Stimulated activated naive CD4-positive, alpha-beta T cell (primary cell): ENCODE measurements around the gene PRSS35.
"Not testable (repeated sequence)": the region's sequence is repeated elsewhere in the genome, so short reads cannot be mapped to it uniquely, and the experiment has no call there.

ENCODE experiments used
- DNase-seq, 6 experiments: peaks; one replicate each; lab custom pipeline; 2025; lab: John Stamatoyannopoulos, UW

PRSS35 gene

GRCh38 chr6:83511901-83512681, at the start of gene PRSS35:
Gene PRSS35 (plus strand): TSS chr6:83512534. CDS start chr6:83523442, 10,908 bp downstream.
- DNase-seq, result peak in 1 of 6 experiments; percentile 1

- no peak for DNase-seq
Measured at GRCh38 chr6:83463886-83464285, 48.4 kb upstream of the PRSS35 start.

GRCh38 chr6:83464381-83465140, 47.8 kb upstream of the PRSS35 start:
- DNase-seq, result no peak

GRCh38 chr6:83466328-83466727, 46.0 kb upstream of the PRSS35 start:
- DNase-seq, result no peak

DNA sequence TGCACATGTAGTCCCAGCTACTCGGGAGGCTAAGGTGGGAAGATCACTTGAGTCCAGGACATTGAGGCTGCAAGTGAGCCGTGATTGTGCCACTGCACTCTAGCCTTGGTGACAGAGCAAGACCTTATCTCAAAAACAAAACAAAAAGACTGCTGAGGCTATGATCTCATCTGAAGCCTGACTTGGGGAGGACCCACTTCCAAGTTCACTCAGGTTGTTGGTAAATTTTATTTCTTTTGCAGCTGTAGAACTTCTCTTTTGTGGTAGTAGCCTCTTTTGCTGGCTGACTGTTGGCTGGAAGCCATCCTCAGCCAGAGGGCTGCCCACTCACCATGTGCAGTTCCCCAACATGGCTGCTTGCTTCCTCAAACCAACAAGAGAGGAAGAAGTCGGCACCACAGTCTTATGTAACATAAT, 44.7 kb upstream of the PRSS35 start:
- DNase-seq, result no peak

- DNase-seq, result no peak
Measured at GRCh38 chr6:83470001-83470400, 42.3 kb upstream of the PRSS35 start.

GRCh38 chr6:83470587-83470986, 41.7 kb upstream of the PRSS35 start:
- no peak for DNase-seq

DNA sequence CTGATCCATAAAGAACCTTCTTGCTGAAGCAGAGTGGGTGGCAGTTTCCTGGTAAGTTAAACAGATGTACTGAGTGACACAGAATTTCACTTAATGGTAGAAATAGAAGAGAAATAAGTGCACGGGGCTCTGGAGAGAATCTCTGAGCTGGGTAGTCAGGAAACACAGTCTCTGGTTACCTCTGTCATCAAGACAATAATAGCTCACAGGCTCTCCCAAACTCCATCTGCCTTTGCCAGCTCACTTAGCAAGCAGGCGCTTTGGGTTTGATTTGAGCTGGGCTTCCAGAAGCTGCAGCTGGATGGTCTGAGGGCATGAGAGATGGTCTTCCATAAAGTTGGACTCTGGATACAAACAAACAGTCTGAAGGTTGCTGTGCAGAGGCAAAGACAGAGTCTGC, 39.6 kb upstream of the PRSS35 start:
- DNase-seq, result no peak

DNA sequence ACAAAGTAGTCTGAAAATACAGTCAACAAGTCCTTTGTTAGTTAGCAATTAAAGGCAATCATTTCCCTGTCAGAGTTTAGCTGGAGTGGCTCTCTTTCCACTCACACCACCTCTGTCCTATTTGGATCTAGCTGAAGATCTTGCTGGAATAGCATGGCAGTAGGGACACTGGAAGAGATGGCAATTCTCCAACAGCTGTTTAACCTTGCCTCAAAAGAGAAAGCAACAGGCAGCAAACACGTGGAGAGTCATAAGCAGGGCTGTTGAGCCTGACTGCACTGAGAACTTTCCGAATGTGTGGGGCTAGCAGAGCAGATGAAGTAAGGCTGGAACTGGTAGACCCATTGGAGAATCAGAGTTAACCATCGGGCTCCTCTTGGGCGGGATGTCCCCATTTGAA, 38.0 kb upstream of the PRSS35 start:
- no peak for DNase-seq

DNA sequence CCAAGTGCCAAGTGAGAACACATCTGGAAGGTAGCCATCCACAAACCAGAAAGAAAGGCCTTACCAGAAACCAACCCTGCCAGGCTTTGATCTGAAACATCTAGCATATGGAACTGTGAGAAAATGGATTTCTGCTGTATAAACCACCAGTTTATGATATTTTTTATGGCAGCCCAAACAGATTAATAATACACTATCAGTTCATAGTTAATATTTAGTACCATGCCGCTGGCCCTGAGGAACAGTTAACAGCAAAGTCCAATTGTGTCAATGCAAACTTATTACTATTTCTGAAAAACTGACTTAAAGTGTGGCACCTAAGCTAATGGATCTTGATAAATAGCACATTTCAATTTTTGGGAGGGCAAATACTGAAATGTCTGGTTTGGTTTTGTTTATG, 35.4 kb upstream of the PRSS35 start:
- no peak for DNase-seq

DNA sequence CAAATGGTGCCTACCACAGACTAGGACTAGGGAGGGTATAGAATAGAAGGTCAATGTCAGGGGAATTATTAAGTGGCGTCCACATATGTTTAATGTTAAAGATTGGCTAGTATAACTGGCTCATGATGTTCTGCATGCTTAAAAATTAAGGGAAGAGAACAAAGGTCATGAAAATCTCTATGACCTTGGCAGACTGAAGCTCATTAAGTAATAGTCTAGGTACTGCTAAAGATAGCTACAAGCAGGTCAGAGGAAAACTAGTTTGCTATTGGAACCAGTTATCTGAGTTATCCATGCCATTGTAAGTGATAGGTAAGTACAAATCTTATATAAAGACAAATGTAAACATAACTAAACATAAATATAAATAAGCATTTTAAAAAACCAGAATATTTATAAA, 32.9 kb upstream of the PRSS35 start:
- no peak for DNase-seq

GRCh38 chr6:83480470-83480869, 31.9 kb upstream of the PRSS35 start:
- DNase-seq, result no peak

- DNase-seq, result not testable (repeated sequence)
Measured at GRCh38 chr6:83481938-83482337, 30.4 kb upstream of the PRSS35 start.

DNA sequence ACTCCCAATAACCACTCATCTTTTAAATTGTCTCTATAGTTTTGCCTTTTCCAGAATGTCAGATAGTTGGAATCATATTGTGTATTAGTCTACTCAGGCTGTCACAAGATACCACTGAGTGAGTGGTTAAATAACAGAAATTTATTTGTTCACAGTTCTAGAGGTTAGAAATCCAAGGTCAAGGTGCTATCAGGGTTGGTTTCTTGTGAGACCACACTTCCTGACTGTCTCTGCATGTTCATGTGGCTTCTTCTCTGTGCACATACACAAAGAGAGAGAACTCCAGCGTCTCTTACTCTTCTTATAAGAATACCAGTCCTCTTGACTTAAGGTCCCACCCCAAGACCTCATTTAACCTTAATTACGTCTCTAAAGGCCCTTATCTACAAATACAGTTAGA, 23.9 kb upstream of the PRSS35 start:
- DNase-seq, result no peak

GRCh38 chr6:83488861-83489260, 23.5 kb upstream of the PRSS35 start:
- DNase-seq, result no peak

GRCh38 chr6:83490217-83490807, 22.0 kb upstream of the PRSS35 start:
- no peak for DNase-seq

GRCh38 chr6:83505356-83505755, 7.0 kb upstream of the PRSS35 start:
- DNase-seq, result no peak

- DNase-seq, result no peak
Measured at GRCh38 chr6:83509441-83509840, 2.9 kb upstream of the PRSS35 start.

- no peak for DNase-seq
Measured at GRCh38 chr6:83510791-83511190, 1.5 kb upstream of the PRSS35 start.

- no peak for DNase-seq
Measured at GRCh38 chr6:83511266-83511665, 1.1 kb upstream of the PRSS35 start.

- DNase-seq, result no peak
Measured at GRCh38 chr6:83514466-83514865, 2.1 kb downstream of the PRSS35 start.

DNA sequence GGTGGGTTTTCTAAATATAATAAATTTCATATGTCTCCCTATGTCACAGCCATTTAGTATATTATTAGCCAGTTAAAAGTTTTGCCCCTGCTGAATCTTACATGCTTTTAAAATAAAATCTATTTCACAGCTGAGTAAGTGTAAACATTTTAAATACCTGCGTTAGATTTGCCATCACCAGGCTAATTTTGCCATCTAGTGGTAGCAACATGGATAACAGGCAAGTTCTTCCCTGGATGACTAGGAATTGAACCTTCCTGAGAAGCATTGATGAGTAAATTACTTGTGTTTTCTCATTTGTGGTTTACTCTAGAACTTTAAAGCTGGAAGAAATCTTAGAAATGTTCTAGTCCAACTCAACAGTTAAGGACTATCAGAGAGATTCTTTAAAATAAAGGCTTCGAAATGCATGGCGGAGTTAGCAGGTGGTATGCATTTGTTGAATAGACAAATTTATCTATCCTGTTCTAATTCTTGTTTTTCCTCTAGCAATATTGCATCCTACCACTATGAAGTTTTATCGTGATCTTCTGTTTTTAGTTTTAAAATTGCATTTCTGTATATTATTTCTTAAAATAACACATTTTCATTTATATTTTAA, 2.6 kb downstream of the PRSS35 start:
- DNase-seq, result peak in 2 of 6 experiments; percentile 8 to 13

DNA sequence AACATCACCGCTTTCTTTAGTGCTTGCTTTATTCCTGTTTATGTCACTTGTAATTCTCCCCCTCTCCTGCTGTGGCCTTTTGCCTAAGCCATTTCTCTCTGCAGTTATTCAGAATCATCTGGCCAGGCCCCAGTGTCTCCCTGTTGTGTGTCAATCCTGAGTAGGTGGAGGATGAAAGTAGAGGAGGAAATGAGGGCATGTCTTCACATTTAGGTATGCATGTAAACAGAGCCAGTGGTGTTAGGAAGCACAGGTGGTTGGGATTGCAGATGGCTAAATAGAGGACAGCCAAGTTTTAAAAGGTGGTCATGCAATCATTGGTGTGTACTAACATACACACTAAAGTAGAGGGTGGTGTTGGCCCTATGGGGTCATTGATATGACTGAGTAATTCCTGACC, 5.2 kb downstream of the PRSS35 start:
- DNase-seq, result no peak
